Measurements from ENCODE around the gene FAAP100. TPM values are rescaled to one million over a fixed set of nuclear protein-coding genes. Genes with fewer than 3 reads are reported as not detected.
A peak's percentile ranks its signal among the peaks of the same experiment; 100 is the strongest.
"Not testable (repeated sequence)": the region's sequence is repeated elsewhere in the genome, so short reads cannot be mapped to it uniquely, and the experiment has no call there.

The FAAP100 gene
- total RNA-seq, 1 donor from 2014 or later, result 39.8 TPM

DNA sequence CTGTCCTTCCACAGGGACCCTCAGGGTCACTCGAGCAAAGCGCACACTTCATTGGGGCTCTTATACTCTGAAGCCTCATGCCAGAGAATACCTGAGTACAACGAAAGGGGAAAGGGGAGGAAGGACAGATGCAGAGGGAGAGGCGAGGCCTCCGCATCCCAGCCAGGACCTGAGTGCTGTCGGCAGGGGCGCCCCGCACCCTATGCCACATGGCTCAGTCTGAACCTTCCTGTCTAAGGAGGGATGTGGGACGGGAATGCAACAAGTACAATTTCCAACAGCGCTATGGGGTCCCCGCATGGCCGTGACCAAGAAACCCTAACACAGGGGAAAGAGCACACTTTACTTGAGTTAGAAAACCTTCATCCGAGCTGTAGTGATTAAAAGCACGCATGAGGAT is 39.8 kb upstream of the FAAP100 start:
- no peaks in the 10 kb centered on the region for H3K9me3 Mint-ChIP-seq (ENCODE audit: low read depth)
- H3K36me3 Mint-ChIP-seq (ENCODE audit: low read depth), result peaks cover 38% of the 10 kb centered on the region
- TF ChIP-seq, protein P1, sequence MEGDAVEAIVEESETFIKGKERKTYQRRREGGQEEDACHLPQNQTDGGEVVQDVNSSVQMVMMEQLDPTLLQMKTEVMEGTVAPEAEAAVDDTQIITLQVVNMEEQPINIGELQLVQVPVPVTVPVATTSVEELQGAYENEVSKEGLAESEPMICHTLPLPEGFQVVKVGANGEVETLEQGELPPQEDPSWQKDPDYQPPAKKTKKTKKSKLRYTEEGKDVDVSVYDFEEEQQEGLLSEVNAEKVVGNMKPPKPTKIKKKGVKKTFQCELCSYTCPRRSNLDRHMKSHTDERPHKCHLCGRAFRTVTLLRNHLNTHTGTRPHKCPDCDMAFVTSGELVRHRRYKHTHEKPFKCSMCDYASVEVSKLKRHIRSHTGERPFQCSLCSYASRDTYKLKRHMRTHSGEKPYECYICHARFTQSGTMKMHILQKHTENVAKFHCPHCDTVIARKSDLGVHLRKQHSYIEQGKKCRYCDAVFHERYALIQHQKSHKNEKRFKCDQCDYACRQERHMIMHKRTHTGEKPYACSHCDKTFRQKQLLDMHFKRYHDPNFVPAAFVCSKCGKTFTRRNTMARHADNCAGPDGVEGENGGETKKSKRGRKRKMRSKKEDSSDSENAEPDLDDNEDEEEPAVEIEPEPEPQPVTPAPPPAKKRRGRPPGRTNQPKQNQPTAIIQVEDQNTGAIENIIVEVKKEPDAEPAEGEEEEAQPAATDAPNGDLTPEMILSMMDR (IDR thresholded peaks at IDR 0.05), result no peak
- H3K4me1 Mint-ChIP-seq (ENCODE audit: low read depth), result peaks cover 7% of the 10 kb centered on the region
- H3K27ac Mint-ChIP-seq (ENCODE audit: unreplicated experiment), result no peak overlapping the region
- no peak overlapping the region for H3K4me3 Mint-ChIP-seq (ENCODE audit: unreplicated experiment)
- no peak for DNase-seq (ENCODE audit: low spot score)
- H3K27me3 Mint-ChIP-seq (ENCODE audit: low read depth), result no peaks in the 10 kb centered on the region

DNA sequence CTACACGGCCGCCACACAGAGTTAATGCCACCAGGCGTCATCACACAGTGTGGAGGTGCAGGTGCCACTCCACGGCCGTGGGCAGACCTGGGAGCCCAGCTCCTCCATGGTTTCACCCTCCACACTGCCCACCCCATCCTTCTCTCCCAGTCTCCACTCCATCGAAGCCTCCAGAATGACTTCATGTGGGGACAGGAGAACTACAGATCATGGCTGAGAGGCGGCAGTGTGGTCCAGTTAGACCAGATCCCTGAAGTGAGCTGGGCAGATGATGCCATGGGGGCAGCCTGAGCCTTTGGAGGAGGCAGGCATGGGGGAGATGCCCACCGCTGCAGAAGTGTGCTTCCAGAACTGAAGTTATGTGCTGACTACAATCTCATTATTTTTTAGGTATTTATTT is 38.0 kb upstream of the FAAP100 start:
- no peak for DNase-seq (ENCODE audit: low spot score)
- TF ChIP-seq, protein P1 (IDR thresholded peaks at IDR 0.05), result no peak
- Mint-ChIP-seq H3K9me3 (ENCODE audit: low read depth) (no peaks in the 10 kb centered on the region), H3K4me1 (ENCODE audit: low read depth) (peaks cover 10% of the 10 kb centered on the region), H3K36me3 (ENCODE audit: low read depth) (peaks cover 47% of the 10 kb centered on the region), H3K27me3 (ENCODE audit: low read depth) (no peaks in the 10 kb centered on the region), H3K4me3 (ENCODE audit: unreplicated experiment) (no peak overlapping the region), H3K27ac (ENCODE audit: unreplicated experiment) (no peak overlapping the region)

GRCh38 chr17:81589612-81590011 is 37.5 kb upstream of the FAAP100 start:
- Mint-ChIP-seq H3K9me3 (ENCODE audit: low read depth) (no peaks in the 10 kb centered on the region), H3K27ac (ENCODE audit: unreplicated experiment) (peak overlapping the region; percentile 17), H3K4me3 (ENCODE audit: unreplicated experiment) (no peak overlapping the region), H3K36me3 (ENCODE audit: low read depth) (peaks cover 47% of the 10 kb centered on the region), H3K4me1 (ENCODE audit: low read depth) (peaks cover 14% of the 10 kb centered on the region), H3K27me3 (ENCODE audit: low read depth) (no peaks in the 10 kb centered on the region)
- TF ChIP-seq, protein P1 (IDR thresholded peaks at IDR 0.05), result no peak
- DNase-seq (ENCODE audit: low spot score), result no peak

GRCh38 chr17:81586096-81586495 is 33.9 kb upstream of the FAAP100 start:
- Mint-ChIP-seq H3K4me3 (ENCODE audit: unreplicated experiment) (no peak overlapping the region), H3K27ac (ENCODE audit: unreplicated experiment) (no peak overlapping the region), H3K36me3 (ENCODE audit: low read depth) (peaks cover 33% of the 10 kb centered on the region), H3K4me1 (ENCODE audit: low read depth) (peaks cover 45% of the 10 kb centered on the region), H3K9me3 (ENCODE audit: low read depth) (no peaks in the 10 kb centered on the region), H3K27me3 (ENCODE audit: low read depth) (no peaks in the 10 kb centered on the region)
- no peak for DNase-seq (ENCODE audit: low spot score)
- TF ChIP-seq, protein P1 (IDR thresholded peaks at IDR 0.05), result no peak

DNA sequence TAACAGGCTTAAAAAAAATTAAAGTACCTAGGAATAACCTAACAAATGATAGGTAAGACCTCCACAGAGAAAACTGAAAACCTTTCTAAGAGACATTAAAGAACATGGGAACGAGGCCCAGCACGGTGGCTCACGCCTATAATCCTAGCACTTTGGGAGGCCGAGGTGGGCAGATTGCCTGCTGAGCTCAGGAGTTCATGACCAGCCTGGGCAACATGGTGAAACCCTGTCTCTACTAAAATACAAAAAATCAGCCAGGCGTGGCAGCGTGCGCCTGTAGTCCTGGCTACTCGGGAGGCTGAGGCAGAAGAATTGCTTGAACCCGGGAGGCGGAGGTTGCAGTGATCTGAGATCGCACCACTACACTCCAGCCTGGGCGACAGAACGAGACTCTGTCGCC is 32.6 kb upstream of the FAAP100 start:
- H3K9me3 Mint-ChIP-seq (ENCODE audit: low read depth); DNase-seq (ENCODE audit: low spot score); H3K27me3 Mint-ChIP-seq (ENCODE audit: low read depth); H3K4me3 Mint-ChIP-seq (ENCODE audit: unreplicated experiment): not testable (repeated sequence)
- H3K36me3 Mint-ChIP-seq (ENCODE audit: low read depth), result peaks cover 38% of the 10 kb centered on the region
- peak overlapping the region; percentile 79 for H3K27ac Mint-ChIP-seq (ENCODE audit: unreplicated experiment)
- H3K4me1 Mint-ChIP-seq (ENCODE audit: low read depth), result peaks cover 56% of the 10 kb centered on the region

GRCh38 chr17:81583589-81584342 is 31.6 kb upstream of the FAAP100 start:
- Mint-ChIP-seq H3K9me3 (ENCODE audit: low read depth) (no peaks in the 10 kb centered on the region), H3K27ac (ENCODE audit: unreplicated experiment) (peak overlapping the region; percentile 79), H3K4me3 (ENCODE audit: unreplicated experiment) (no peak overlapping the region), H3K36me3 (ENCODE audit: low read depth) (peaks cover 38% of the 10 kb centered on the region), H3K4me1 (ENCODE audit: low read depth) (peaks cover 62% of the 10 kb centered on the region), H3K27me3 (ENCODE audit: low read depth) (no peaks in the 10 kb centered on the region)
- TF ChIP-seq, protein P1 (IDR thresholded peaks at IDR 0.05), result no peak
- no peak for DNase-seq (ENCODE audit: low spot score)

Data from chondrocyte (in vitro differentiated cells).